ENCODE measurements around the gene ERP27. TPM values are rescaled to one million over a fixed set of nuclear protein-coding genes. Genes with fewer than 3 reads are reported as not detected.
A peak's percentile ranks its signal among the peaks of the same experiment; 100 is the strongest.

ERP27 gene
- total RNA-seq, 2 experiments from 2014 or later, result 10.1 to 11.8 TPM

DNA sequence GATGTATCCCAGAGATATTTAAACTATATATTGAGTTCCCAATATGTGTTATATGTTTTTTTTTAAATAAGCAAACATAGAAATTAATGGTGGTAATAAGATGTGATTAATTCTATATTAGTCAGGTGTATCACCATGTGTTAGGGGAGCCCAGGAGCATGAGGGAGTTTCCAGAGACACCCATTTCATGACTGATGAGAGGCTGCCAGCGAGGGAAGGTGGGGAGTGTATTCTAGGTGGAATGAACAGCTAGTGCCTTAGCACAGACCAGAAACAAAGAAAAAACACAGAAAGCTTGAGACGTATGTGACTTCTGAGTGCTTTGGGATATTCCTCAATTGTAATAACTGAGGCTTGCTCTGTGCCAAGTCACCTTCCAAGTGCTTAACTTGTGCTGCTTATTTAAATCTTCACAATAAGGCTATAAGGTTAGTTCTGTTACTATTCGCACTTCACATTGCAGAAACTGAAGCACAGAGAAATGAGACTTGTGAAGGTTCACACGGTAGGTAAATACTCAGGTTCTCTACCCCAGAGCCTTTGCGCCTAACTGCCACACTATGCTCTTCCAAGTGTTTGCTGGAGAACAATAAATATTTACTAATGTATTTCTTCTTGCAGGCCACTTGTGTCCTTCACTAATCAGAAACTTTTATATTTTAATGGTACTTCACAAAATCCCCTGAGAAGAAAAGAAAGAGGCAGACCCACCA is 34.8 kb downstream of the ERP27 start:
- POLR2A ChIA-PET, result interaction anchor here (1.1 kb wide), 1 partner anchor 133 kb away, joined by 3 read pairs; no protein-coding TSS in a partner anchor
- Mint-ChIP-seq H3K27ac (no peak overlapping the region), H3K9me3 (no peaks in the 10 kb centered on the region), H3K4me1 (peaks cover 4% of the 10 kb centered on the region), H3K27me3 (no peaks in the 10 kb centered on the region), H3K4me3 (no peak overlapping the region), H3K36me3 (peaks cover 18% of the 10 kb centered on the region)
- no peak for DNase-seq
- no peak for ATAC-seq (ENCODE audit: low read depth)

DNA sequence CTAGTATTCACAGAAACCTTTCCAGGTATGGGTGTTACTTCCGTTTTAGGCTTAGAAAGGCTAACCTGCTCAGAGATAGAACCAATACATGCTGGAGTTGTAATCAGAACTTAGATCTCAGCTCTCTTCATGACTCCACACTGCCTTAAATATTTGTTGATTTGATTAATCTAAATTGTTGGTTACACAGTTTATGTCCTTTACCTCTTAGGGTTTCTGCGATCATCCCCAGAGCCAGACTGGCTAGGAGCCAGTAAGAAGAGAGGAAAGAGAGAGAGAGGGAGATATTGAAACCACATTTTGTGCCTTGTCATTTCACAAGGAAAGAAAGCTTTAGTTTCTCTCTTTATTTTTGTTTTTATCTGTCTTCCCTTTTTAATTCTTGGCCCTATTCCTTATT is 35.9 kb downstream of the ERP27 start:
- no peak overlapping the region for H3K4me3 Mint-ChIP-seq
- H3K27ac Mint-ChIP-seq, result no peak overlapping the region

DNA sequence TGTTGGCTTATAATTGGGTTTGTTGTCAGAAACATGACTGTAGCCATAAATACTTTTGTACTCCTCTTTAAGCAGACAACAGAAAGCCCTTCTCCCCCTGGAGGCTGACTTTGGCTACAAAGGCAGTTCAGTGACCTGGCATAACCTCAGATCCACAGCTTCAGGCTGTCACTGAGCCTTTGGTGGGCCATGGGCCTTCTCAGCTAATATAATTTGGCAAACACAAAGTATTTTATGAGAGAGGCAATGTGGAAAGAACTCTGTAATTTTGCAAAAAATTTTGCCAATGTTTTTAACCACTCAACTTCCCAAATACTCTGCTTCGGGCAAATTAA is 37.1 kb downstream of the ERP27 start:
- H3K27ac Mint-ChIP-seq, result no peak overlapping the region
- H3K4me1 Mint-ChIP-seq, result peaks cover 2% of the 10 kb centered on the region
- H3K4me3 Mint-ChIP-seq, result no peak overlapping the region
- POLR2A ChIA-PET, result no interaction called here
- no peak for DNase-seq
- no peaks in the 10 kb centered on the region for H3K27me3 Mint-ChIP-seq
- no peak for ATAC-seq (ENCODE audit: low read depth)
- no peaks in the 10 kb centered on the region for H3K9me3 Mint-ChIP-seq
- peaks cover 7% of the 10 kb centered on the region for H3K36me3 Mint-ChIP-seq

More for the DNA sequence above, 35.9 kb downstream of the ERP27 start:
- POLR2A ChIA-PET, result interaction anchor here (1.1 kb wide), 1 partner anchor 132 kb away, joined by 3 read pairs; no protein-coding TSS in a partner anchor
- no peaks in the 10 kb centered on the region for H3K27me3 Mint-ChIP-seq
- no peak for DNase-seq
- ATAC-seq (ENCODE audit: low read depth), result no peak
- peaks cover 8% of the 10 kb centered on the region for H3K36me3 Mint-ChIP-seq
- no peaks in the 10 kb centered on the region for H3K9me3 Mint-ChIP-seq
- peaks cover 2% of the 10 kb centered on the region for H3K4me1 Mint-ChIP-seq

DNA sequence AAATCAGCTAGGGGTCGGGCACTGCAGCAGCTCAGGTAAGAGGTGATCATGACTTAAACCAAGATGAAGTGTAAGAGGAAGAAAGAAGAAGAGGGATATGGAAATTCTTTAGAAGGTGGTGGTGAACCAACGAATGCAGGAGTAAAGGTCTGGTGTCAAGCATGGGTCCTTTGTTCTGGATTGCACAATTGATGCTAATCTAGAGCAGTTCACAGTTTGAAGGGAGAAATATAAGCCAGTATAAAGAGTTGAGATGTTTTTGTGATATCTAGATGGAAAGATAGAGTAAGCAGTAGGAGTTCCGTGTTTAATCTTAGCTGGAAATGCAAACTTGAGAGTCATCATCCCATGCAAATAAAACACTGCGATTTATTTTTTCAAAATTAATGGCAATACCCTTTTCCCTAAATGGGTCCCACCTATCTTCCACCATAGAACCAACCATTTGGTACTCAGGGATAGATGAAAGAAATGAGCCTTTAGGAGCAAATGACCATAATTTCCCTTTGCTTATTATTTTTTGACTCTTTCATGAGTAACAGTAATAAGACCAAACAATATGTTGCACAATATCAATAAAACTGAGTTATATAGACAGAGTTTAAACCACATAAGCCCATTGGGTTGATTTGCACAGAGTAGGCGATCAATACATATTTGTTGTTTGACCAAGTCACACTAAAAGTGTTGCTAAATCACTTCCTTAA is 37.7 kb downstream of the ERP27 start:
- Mint-ChIP-seq H3K36me3 (peaks cover 5% of the 10 kb centered on the region), H3K9me3 (no peaks in the 10 kb centered on the region), H3K4me3 (no peak overlapping the region), H3K4me1 (peaks cover 2% of the 10 kb centered on the region), H3K27ac (no peak overlapping the region), H3K27me3 (no peaks in the 10 kb centered on the region)
- DNase-seq (no peak), ATAC-seq (ENCODE audit: low read depth) (no peak)
- POLR2A ChIA-PET, result no interaction called here

DNA sequence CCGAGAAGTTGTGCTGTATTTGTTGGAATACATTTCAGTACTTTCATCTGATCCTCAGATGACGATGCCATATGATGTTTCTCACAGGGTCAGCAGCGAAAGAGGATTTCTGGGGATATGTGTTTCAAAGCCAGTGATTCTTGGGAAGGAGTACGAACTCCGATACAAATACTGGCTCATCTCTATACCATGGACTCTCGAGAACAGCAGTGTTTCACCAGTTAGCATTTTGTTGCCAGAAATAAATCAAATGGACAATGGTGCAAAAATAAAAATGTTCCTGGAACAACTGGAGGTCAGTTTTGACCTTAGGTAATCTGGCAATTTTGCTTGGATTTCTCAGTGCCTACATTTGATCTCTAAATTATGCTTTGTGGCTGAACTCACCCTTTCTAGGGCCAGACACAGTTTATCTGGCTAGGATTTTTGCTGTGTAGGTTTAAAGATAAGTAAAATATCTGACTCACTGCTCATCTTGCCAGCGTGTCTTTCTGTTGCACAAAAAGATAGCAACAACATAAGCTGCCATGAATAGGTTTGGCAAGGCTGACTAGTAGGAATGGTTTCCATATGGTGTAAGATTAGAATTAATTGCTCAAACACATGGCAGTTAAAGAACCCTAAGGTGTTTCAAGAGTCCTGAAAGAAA is 41.7 kb downstream of the ERP27 start:
- POLR2A ChIA-PET, result no interaction called here
- DNase-seq, result no peak

DNA sequence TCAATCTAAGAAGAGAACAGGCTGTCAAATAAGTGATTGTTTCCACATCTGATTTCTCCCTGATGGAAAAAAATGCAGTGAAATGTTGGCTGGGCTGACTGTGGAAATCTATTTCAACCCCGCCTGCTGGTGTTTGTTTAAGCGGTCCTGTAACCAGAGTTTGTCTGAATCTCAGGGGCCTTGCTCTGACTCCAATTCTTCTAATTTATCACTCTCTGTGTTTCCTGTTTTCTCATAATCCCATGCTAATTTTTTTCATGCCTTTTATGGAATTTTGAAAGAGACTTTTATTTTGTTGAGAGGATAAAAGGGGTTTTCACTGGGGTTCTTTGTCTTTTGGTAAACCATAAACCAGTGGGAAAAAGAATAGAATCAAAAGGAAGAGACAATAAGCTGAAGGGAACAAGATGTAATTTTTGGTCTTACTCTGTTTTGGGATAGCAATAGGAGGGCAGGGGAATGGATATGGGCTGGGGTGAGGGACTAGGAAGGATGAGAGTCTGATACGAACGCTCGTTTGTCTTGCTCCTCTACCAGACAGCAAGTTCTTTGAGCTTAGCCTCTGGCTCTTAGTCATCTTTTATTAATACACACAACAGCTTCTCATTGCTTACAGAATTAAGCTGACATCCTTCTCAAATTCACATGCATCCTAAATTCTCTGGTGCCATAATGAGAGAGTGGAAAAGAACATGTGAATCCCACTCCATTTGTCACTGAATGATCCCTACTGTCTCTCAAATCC is 44.7 kb downstream of the ERP27 start:
- Mint-ChIP-seq H3K4me1 (no peaks in the 10 kb centered on the region), H3K4me3 (no peak overlapping the region), H3K27ac (no peak overlapping the region), H3K27me3 (peaks cover 4% of the 10 kb centered on the region), H3K9me3 (no peaks in the 10 kb centered on the region), H3K36me3 (no peaks in the 10 kb centered on the region)
- DNase-seq, result no peak
- ATAC-seq (ENCODE audit: low read depth), result no peak
- POLR2A ChIA-PET, result no interaction called here

More for the DNA sequence above, 41.7 kb downstream of the ERP27 start:
- Mint-ChIP-seq H3K36me3 (peaks cover 2% of the 10 kb centered on the region), H3K4me3 (no peak overlapping the region), H3K27me3 (no peaks in the 10 kb centered on the region), H3K9me3 (no peaks in the 10 kb centered on the region), H3K27ac (no peak overlapping the region), H3K4me1 (no peaks in the 10 kb centered on the region)
- ATAC-seq (ENCODE audit: low read depth), result no peak

DNA sequence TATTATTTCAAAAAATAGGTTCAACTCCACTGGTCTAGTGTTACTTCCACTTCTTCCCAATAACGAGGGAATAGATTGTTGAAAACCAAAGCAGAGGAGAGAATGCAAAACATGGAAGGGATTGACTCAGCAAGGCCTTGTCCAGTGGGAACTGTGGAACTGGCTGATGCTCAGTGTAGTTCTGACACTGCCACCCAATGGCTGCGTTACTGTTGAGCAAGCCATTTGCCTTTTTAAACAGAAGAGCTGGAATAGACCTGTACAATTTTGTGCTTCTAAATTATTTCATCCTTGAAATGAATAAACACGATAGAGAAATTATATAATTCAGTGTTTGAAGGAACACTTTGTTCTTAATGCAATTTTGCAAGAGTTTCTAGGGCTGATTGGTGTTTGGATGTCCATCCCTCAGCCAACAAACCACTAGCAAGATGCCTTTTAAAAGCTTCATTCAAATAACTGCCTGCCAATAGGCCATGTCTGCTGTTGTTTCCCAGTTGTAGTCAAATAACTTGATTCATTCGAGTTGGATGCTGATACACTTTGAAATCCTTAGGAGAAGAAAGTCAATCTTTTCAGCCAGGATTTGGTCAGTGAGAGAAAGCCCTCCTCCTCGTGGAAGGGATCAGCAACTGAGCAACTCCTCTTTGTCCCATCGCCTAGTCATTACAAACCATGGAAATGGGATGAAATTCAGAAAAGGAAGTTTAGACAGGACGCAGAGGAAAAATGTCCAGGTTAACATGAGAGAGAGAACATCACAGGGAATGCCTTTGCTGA is 45.4 kb downstream of the ERP27 start:
- H3K4me1 Mint-ChIP-seq, result no peaks in the 10 kb centered on the region
- peaks cover 2% of the 10 kb centered on the region for H3K36me3 Mint-ChIP-seq
- no peak overlapping the region for H3K27ac Mint-ChIP-seq
- H3K4me3 Mint-ChIP-seq, result no peak overlapping the region
- H3K27me3 Mint-ChIP-seq, result peaks cover 9% of the 10 kb centered on the region
- H3K9me3 Mint-ChIP-seq, result no peaks in the 10 kb centered on the region
- POLR2A ChIA-PET, result no interaction called here
- ATAC-seq (ENCODE audit: low read depth) (no peak), DNase-seq (no peak)

DNA sequence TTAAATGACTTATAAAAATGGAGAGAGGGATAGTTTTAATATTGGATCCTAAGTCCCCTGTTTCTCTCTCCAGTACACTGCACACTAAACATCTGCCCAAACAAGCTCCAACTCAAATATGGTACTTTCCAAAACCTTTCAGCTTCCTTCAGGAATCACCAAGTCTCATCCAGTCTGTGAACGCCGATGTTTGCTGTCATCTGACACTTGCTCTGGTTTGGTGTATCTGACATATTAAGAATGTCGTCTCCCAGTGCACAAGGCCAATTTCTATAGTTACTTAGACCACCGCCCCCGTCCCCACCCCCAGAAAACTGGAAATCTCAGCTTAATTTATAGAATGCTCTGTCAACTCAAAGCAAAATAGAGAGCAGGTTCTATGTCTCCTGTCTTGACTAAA is 47.6 kb downstream of the ERP27 start:
- peaks cover 3% of the 10 kb centered on the region for H3K4me1 Mint-ChIP-seq
- H3K27me3 Mint-ChIP-seq, result peaks cover 12% of the 10 kb centered on the region
- POLR2A ChIA-PET, result no interaction called here

DNA sequence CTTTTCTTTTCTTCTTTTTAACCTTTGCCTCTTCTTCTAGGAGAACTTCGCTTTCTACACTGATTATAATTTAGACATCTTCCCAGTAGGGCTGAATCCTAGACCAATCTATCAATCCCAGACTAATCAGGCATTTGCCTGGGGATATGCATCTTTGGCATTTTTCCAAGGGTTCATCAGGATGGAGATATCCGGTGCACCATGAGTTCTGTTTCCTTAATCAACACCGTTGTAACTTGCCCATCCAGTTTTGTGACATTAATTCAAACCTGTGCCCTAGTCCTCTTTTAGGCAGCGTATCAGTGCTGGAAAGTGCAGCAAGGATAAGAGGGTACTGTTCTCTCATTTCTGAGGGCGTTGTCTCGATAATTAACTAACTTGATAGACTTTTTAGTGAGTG is 52.1 kb downstream of the ERP27 start:
- H3K36me3 Mint-ChIP-seq, result peaks cover 5% of the 10 kb centered on the region
- no peak for DNase-seq
- H3K9me3 Mint-ChIP-seq, result no peaks in the 10 kb centered on the region
- no peak overlapping the region for H3K27ac Mint-ChIP-seq
- peaks cover 11% of the 10 kb centered on the region for H3K4me1 Mint-ChIP-seq
- POLR2A ChIA-PET, result no interaction called here
- ATAC-seq (ENCODE audit: low read depth), result no peak
- H3K27me3 Mint-ChIP-seq, result peaks cover 12% of the 10 kb centered on the region
- no peak overlapping the region for H3K4me3 Mint-ChIP-seq

More for the DNA sequence above, 47.6 kb downstream of the ERP27 start:
- Mint-ChIP-seq H3K9me3 (no peaks in the 10 kb centered on the region), H3K4me3 (no peak overlapping the region), H3K36me3 (peaks cover 2% of the 10 kb centered on the region), H3K27ac (no peak overlapping the region)
- ATAC-seq (ENCODE audit: low read depth) (no peak), DNase-seq (no peak)

DNA sequence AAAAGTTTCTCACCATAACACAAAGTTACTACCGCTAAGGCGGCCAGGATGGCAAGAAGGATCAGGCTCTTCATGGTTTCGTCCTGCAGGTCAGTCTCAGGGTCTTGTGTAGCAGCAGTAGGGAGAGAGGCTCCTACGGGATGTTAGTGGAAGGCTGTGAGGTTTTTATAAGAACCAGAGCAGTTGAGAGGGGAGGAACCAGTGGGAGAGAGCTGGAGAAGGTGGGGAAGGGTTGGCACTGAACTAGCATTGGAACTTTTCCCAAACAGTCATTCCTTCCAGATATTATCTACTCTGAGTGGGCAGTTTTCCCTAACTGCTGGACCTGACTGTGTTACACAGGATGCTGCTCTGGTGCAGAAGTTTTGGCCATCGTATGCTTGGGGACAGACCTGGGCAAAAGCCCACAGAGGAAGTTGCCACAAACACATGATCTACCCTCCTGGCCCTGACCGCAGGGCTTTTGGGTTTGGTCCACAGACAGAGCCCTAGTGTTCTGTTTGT is 52.6 kb downstream of the ERP27 start, which contains the start of gene MGP:
Gene MGP (minus strand): TSS at position 137 of the 504 bp plus-strand sequence. CDS start 63 bp downstream, at position 74.
- H3K27me3 Mint-ChIP-seq, result peaks cover 12% of the 10 kb centered on the region
- H3K27ac Mint-ChIP-seq, result no peak within 1 kb of the TSS
- DNase-seq (no peak), ATAC-seq (ENCODE audit: low read depth) (no peak)
- H3K36me3 Mint-ChIP-seq, result peaks cover 8% of the 10 kb centered on the region
- POLR2A ChIA-PET, result no interaction called here
- H3K4me1 Mint-ChIP-seq, result peaks cover 14% of the 10 kb centered on the region
- H3K4me3 Mint-ChIP-seq, result peak within 1 kb of the TSS; percentile 51
- peaks cover 3% of the 10 kb centered on the region for H3K9me3 Mint-ChIP-seq

DNA sequence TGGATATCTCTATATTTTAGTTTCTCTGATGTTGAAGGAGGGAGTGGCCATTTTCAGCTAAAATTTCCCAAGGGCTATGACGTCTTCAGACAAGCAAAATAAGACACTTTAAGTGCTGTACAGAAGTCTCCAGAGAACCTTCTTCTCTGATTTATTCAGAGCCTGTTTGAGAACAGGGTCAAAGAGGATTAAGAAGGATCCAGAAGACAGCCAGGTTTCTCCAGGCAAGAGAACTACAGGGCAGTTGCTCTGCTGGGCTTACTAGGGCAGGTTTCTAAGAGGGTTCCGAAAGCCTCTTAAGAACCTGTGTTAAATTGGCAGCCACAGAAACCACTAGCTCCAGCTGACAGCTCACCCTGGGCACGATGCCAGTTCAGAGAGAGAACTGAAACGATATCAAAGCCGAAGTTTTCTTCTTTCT is 53.9 kb downstream of the ERP27 start:
- POLR2A ChIA-PET, result interaction anchor here (1.1 to 1.4 kb wide), 2 partner anchors 77 to 113 kb away, joined by 3 read pairs; partner anchors contain the start of gene ARHGDIB
- H3K4me3 Mint-ChIP-seq, result peak overlapping the region; percentile 51
- peaks cover 15% of the 10 kb centered on the region for H3K4me1 Mint-ChIP-seq
- H3K27me3 Mint-ChIP-seq, result peaks cover 12% of the 10 kb centered on the region
- ATAC-seq (ENCODE audit: low read depth) (peak; percentile 87), DNase-seq (peak; percentile 55)
- peaks cover 5% of the 10 kb centered on the region for H3K9me3 Mint-ChIP-seq
- H3K36me3 Mint-ChIP-seq, result peaks cover 12% of the 10 kb centered on the region
- peak overlapping the region; percentile 1 for H3K27ac Mint-ChIP-seq

DNA sequence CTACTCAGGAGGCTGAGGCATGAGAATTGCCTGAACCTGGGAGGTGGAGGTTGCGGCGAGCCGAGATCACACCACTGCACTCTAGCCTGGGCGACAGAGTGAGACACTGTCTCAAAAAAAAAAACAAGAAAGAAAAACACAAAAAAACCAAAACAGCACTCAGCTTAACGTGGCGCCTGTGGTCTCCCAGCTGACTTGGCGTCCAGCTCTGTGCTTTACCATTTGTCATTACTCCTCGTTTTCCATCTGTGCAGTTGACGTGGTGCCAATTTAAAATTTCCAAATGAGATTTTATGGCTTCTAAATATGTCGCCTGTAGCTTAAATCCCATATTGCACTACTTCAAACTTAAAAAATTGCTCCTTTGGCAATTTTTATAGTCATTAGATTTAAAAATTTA is 54.7 kb downstream of the ERP27 start:
- H3K4me1 Mint-ChIP-seq, result peaks cover 15% of the 10 kb centered on the region
- POLR2A ChIA-PET, result interaction anchor here (1.1 to 1.4 kb wide), 2 partner anchors 78 to 112 kb away, joined by 3 read pairs; partner anchors contain the start of gene ARHGDIB
- H3K9me3 Mint-ChIP-seq, result peaks cover 5% of the 10 kb centered on the region
- H3K4me3 Mint-ChIP-seq, result no peak overlapping the region
- H3K27me3 Mint-ChIP-seq, result peaks cover 10% of the 10 kb centered on the region
- H3K36me3 Mint-ChIP-seq, result peaks cover 12% of the 10 kb centered on the region
- H3K27ac Mint-ChIP-seq, result no peak overlapping the region
- ATAC-seq (ENCODE audit: low read depth) (no peak), DNase-seq (no peak)
